WI38 (cell line): ENCODE results near the gene EME2.

ENCODE experiments used
- H3K4me3 ChIP-seq: 2 replicates; pipeline ENCODE4 v1.5.1; 2011; ENCODE audit warnings: low read depth, mild to moderate bottlenecking, control low read depth, low read length
- TF ChIP-seq, protein P1 (sequence below): IDR thresholded peaks from 2 replicates; pipeline ENCODE4 v1.5.1; 2012; ENCODE audit warnings: low read depth, mild to moderate bottlenecking, control low read depth, low read length

The EME2 gene

GRCh38 chr16:1820096-1820945 lies 47.7 kb downstream of the EME2 start:
- TF ChIP-seq, protein P1, sequence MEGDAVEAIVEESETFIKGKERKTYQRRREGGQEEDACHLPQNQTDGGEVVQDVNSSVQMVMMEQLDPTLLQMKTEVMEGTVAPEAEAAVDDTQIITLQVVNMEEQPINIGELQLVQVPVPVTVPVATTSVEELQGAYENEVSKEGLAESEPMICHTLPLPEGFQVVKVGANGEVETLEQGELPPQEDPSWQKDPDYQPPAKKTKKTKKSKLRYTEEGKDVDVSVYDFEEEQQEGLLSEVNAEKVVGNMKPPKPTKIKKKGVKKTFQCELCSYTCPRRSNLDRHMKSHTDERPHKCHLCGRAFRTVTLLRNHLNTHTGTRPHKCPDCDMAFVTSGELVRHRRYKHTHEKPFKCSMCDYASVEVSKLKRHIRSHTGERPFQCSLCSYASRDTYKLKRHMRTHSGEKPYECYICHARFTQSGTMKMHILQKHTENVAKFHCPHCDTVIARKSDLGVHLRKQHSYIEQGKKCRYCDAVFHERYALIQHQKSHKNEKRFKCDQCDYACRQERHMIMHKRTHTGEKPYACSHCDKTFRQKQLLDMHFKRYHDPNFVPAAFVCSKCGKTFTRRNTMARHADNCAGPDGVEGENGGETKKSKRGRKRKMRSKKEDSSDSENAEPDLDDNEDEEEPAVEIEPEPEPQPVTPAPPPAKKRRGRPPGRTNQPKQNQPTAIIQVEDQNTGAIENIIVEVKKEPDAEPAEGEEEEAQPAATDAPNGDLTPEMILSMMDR = no peak
- no peak overlapping the region for H3K4me3 ChIP-seq

GRCh38 chr16:1820946-1821290 lies 48.3 kb downstream of the EME2 start:
- H3K4me3 ChIP-seq = no peak overlapping the region
- TF ChIP-seq, protein P1 = no peak

DNA sequence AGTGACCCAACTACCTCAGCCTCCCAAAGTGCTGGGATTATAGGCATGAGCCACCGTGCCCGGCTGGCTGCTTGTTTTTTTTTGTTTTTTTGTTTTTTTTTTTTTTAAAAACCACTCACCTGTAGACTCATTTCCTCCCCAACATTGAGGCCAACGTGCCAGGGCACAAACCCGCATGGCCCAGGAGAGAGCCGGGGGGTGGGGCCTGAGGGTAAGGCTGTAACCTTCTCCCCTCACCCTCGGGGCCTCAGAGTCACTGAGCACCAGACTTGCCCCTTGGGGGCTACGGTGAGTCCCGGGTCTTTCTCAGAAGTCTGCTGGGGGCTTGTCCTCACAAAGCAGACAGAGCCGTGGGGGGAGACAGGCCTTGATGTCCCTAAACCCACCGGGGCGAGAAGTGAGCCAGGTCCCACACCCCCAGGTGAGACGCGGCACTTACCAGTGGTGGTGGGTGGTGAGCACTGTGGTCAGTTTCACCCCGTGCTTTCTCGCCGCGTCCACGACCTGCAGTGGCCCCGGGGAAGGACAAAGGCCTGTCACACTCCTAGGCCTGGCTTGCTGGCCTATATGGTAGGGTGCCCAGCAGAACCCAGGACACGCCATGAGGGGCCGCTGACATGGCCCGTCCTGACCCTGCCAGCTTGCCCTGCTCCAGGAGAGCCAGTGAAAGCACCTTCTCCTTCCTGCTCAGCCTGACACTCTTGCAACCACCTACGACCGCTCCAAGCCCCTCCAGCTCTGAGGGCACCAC lies 49.4 kb downstream of the EME2 start:
- H3K4me3 ChIP-seq = no peak overlapping the region
- TF ChIP-seq, protein P1 = no peak

DNA sequence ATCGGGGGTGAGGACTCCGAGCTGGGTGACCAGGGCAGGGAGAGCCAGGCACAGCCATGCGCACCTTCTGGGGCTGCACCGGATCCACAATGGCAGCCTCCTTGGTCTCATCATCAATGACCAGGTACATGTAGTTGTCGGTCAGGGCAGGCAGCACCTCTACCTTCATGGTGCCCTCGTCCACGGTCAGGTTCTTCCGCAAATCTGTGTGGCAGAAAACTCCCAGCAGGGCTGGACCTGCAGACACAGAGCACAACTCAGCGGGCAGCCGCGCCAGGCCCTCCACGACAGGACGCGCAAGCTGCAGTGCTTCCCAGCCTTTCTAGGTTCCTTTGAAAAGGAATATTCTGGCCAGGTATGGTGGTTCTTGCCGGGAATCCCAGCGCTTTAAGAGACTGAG lies 50.2 kb downstream of the EME2 start:
- H3K4me3 ChIP-seq = no peak overlapping the region
- TF ChIP-seq, protein P1 = no peak

GRCh38 chr16:1823821-1824220 lies 51.2 kb downstream of the EME2 start:
- TF ChIP-seq, protein P1 = peak; percentile 21; the same call in 1 of the 2 replicates
- H3K4me3 ChIP-seq = no peak overlapping the region

- TF ChIP-seq, protein P1 = no peak
- peak overlapping the region; percentile 80 for H3K4me3 ChIP-seq
Observed at GRCh38 chr16:1825381-1825863, 52.8 kb downstream of the EME2 start.
